Fibroblast of lung (primary cell): ENCODE data around the gene SIX1.

Experiments used
- EZH2 ChIP-seq: IDR thresholded peaks from 2 replicates; pipeline ENCODE4 v1.5.1; 2012; ENCODE audit warnings: low read length, control low read depth, mild to moderate bottlenecking; ENCODE audit errors: missing control alignments
- TF ChIP-seq, protein P1 (sequence below), 2 donors: IDR thresholded peaks in 1 of 2; conservative IDR thresholded peaks in 1 of 2; 1 replicate in 1 of 2; 2 replicates in 1 of 2; pipeline ENCODE4 v1.5.1; 2011 to 2012; ENCODE audit warnings: low read length in 2 of 2, control low read depth in 1 of 2, inconsistent platforms in 1 of 2, low read depth in 1 of 2, mild to moderate bottlenecking in 1 of 2

DNA sequence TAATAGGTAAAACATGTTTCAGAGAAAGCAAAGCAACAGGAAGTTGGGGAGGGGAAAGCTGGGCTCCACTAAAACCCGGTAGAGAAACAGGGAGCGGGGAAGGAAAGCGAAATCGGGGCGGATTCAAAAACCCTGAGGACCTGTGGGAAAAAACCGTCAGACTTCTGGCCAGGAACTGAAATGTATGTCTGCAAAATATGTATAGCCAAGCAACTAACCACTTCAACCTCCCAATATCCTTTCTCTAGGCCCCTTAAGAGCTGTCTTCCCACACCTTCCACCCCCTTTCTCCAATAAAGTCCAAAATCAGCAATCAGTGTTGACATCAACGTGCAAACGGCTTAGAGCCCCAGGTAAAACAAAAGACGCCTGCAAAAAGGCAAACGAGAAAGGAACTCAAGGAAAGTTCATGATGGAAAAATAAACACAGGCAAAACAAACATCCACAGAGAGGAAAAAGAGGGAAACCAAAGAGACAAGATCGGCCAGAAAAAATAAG lies 32.8 kb downstream of the SIX1 start:
- TF ChIP-seq, protein P1, sequence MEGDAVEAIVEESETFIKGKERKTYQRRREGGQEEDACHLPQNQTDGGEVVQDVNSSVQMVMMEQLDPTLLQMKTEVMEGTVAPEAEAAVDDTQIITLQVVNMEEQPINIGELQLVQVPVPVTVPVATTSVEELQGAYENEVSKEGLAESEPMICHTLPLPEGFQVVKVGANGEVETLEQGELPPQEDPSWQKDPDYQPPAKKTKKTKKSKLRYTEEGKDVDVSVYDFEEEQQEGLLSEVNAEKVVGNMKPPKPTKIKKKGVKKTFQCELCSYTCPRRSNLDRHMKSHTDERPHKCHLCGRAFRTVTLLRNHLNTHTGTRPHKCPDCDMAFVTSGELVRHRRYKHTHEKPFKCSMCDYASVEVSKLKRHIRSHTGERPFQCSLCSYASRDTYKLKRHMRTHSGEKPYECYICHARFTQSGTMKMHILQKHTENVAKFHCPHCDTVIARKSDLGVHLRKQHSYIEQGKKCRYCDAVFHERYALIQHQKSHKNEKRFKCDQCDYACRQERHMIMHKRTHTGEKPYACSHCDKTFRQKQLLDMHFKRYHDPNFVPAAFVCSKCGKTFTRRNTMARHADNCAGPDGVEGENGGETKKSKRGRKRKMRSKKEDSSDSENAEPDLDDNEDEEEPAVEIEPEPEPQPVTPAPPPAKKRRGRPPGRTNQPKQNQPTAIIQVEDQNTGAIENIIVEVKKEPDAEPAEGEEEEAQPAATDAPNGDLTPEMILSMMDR (conservative IDR thresholded peaks at IDR 0.05 in 1 of 2, IDR thresholded peaks at IDR 0.05 in 1 of 2; ENCODE audit: low read depth in 1 of 2, low read length in 2 of 2), result no peak
- TF ChIP-seq EZH2, result no peak
